ENCODE results near the gene ZNF575. TPM values are rescaled to one million over a fixed set of nuclear protein-coding genes. Genes with fewer than 3 reads are reported as not detected.
A peak's percentile ranks its signal among the peaks of the same experiment; 100 is the strongest.

ZNF575 gene
- total RNA-seq, 6 experiments from 2014 or later, result 0.89 to 0.99 (median 0.95) TPM; not detected in 1

GRCh38 chr19:43527860-43528622 lies 4.9 kb upstream of the ZNF575 start:
- no peak for TF ChIP-seq POLR2A (IDR thresholded peaks at IDR 0.05)
- TF ChIP-seq, protein P1, sequence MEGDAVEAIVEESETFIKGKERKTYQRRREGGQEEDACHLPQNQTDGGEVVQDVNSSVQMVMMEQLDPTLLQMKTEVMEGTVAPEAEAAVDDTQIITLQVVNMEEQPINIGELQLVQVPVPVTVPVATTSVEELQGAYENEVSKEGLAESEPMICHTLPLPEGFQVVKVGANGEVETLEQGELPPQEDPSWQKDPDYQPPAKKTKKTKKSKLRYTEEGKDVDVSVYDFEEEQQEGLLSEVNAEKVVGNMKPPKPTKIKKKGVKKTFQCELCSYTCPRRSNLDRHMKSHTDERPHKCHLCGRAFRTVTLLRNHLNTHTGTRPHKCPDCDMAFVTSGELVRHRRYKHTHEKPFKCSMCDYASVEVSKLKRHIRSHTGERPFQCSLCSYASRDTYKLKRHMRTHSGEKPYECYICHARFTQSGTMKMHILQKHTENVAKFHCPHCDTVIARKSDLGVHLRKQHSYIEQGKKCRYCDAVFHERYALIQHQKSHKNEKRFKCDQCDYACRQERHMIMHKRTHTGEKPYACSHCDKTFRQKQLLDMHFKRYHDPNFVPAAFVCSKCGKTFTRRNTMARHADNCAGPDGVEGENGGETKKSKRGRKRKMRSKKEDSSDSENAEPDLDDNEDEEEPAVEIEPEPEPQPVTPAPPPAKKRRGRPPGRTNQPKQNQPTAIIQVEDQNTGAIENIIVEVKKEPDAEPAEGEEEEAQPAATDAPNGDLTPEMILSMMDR (IDR thresholded peaks at IDR 0.05), result peak in 1 of 4 donors; percentile 27
- 21% methylated on average over 13 of the region's 13 CpGs for WGBS (ENCODE audit: insufficient coverage, low coverage, low lambda C conversion rate, missing lambda C conversion rate)
- peak overlapping the region in 2 of 3 donors; percentile 89 to 90 for H3K4me3 ChIP-seq
- H3K36me3 ChIP-seq, result no peaks in the 10 kb centered on the region
- no peak for DNase-seq
- ATAC-seq, result peak in 1 of 4 donors; percentile 6
- peak overlapping the region; percentile 48 to 80 (median 78) for H3K27ac ChIP-seq
- H3K4me1 ChIP-seq, result peaks cover 0 to 28% (median 8%) of the 10 kb centered on the region in 4 donors
- intact Hi-C loops (cut with DNase I), result no loop called here
- no peaks in the 10 kb centered on the region for H3K9me3 ChIP-seq
- H3K27me3 ChIP-seq, result no peaks in the 10 kb centered on the region

DNA sequence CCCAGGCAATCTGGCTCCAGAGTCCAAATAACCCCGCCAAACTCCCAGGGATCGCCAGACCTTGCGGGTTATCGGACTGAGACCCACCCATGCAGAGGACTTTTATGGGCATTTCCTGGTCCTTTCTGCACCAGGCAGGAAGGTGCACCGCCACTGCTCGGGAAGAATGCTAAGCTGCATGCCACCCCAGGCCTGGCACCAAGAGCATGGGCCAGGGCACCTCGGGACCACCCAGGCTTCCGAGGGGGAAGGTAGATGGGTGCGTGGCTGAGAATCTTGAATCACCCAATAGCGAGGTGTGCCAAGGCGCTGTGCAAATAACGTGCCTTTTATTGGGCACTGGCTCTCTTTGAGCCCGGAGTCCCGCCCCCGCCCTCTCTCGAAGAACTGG lies 422 bp upstream of the ZNF575 start:
- Histone ChIP-seq H3K9me3 (no peaks in the 10 kb centered on the region), H3K27me3 (no peaks in the 10 kb centered on the region), H3K4me1 (peaks cover 0 to 8% (median 1%) of the 10 kb centered on the region in 4 donors), H3K4me3 (peak overlapping the region; percentile 54 to 65 (median 65)), H3K36me3 (no peaks in the 10 kb centered on the region), H3K27ac (peak overlapping the region; percentile 64 to 77 (median 76))
- peak in 3 of 4 donors; percentile 7 to 29 (median 21) for ATAC-seq
- DNase-seq, result peak in 2 of 3 donors; percentile 63 to 77
- 1% methylated on average over 14 of the region's 16 CpGs for WGBS (ENCODE audit: insufficient coverage, low coverage, low lambda C conversion rate, missing lambda C conversion rate)
- intact Hi-C loops (cut with DNase I), result no loop called here
- no peak for TF ChIP-seq POLR2A (IDR thresholded peaks at IDR 0.05)
- TF ChIP-seq, protein P1 (IDR thresholded peaks at IDR 0.05), result no peak

- intact Hi-C loops (cut with DNase I), result no loop called here
- peak; percentile 98 to 99 (median 99) for DNase-seq
- no peaks in the 10 kb centered on the region for H3K36me3 ChIP-seq
- no peaks in the 10 kb centered on the region for H3K4me1 ChIP-seq
- no peaks in the 10 kb centered on the region for H3K27me3 ChIP-seq
- TF ChIP-seq, protein P1 (IDR thresholded peaks at IDR 0.05), result no peak
- TF ChIP-seq POLR2A (IDR thresholded peaks at IDR 0.05), result peak; percentile 3
- under 1% methylated on average over 29 of the region's 41 CpGs for WGBS (ENCODE audit: insufficient coverage, low coverage, low lambda C conversion rate, missing lambda C conversion rate)
- H3K9me3 ChIP-seq, result no peaks in the 10 kb centered on the region
- peak overlapping the region; percentile 54 to 65 (median 65) for H3K4me3 ChIP-seq
- peak overlapping the region; percentile 64 to 77 (median 76) for H3K27ac ChIP-seq
- ATAC-seq, result peak; percentile 85 to 93 (median 86)
Observed at GRCh38 chr19:43533546-43534304, 737 bp downstream of the ZNF575 start.

DNA sequence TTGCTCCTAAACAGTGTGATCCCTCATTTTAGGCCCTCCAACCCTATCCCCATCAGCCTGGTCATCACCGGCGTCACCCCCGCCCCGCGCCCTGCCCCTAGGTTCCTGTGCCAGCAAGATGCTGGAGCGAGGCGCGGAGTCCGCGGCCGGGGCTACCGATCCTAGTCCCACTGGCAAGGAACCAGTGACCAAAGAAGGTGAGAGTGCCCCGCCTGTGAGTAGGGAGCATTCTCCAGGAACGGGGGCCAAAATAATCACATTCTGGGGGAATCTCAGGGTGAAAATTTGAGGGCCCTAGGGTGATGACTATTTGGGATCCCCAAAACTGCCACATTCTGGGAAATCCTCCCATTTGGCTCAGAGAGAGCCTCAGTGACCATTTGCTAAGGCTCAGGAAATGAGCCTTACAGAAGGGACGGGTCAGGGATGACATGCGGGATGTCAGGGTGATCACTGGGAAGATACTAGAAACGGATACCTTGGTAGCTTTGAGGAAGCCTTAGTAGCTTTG lies 1.4 kb downstream of the ZNF575 start:
- TF ChIP-seq, protein P1 (IDR thresholded peaks at IDR 0.05), result no peak
- no peak for TF ChIP-seq POLR2A (IDR thresholded peaks at IDR 0.05)
- ATAC-seq, result no peak
- Histone ChIP-seq H3K36me3 (no peaks in the 10 kb centered on the region), H3K4me3 (peak overlapping the region; percentile 54 to 65 (median 65)), H3K4me1 (no peaks in the 10 kb centered on the region), H3K27me3 (no peaks in the 10 kb centered on the region), H3K27ac (no peak overlapping the region), H3K9me3 (no peaks in the 10 kb centered on the region)
- 40% methylated on average over 14 of the region's 17 CpGs for WGBS (ENCODE audit: insufficient coverage, low coverage, low lambda C conversion rate, missing lambda C conversion rate)
- intact Hi-C loops (cut with DNase I), result no loop called here
- DNase-seq, result no peak
